ENCODE results near the gene ABCC9.

Gene ABCC9

DNA sequence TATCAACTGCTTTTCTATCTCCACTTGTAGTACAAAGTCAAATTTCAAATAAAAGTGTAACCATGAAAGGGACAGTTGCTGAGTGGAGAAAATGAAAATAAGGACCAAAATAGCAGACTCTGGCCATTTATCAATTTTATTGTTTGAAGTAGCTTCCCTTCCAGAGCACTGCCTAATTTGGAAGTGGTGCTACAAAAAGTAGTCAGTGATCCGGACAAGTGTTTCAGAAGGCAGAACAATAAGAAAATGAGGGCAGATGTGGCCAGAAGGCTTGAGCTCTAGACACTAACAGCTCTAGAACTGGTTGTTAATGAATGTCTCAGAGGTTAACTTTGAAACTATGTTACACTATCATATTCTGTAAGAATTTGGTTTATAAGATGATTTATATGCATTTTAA lies 48.9 kb downstream of the ABCC9 start:
- no peak overlapping the region for H3K27ac ChIP-seq
- no peak for DNase-seq (ENCODE audit: low spot score)
- ChIA-PET CTCF (no interaction called here), POLR2A (ENCODE audit: low non-redundant PET) (no interaction called here)
- TF ChIP-seq, protein P1, sequence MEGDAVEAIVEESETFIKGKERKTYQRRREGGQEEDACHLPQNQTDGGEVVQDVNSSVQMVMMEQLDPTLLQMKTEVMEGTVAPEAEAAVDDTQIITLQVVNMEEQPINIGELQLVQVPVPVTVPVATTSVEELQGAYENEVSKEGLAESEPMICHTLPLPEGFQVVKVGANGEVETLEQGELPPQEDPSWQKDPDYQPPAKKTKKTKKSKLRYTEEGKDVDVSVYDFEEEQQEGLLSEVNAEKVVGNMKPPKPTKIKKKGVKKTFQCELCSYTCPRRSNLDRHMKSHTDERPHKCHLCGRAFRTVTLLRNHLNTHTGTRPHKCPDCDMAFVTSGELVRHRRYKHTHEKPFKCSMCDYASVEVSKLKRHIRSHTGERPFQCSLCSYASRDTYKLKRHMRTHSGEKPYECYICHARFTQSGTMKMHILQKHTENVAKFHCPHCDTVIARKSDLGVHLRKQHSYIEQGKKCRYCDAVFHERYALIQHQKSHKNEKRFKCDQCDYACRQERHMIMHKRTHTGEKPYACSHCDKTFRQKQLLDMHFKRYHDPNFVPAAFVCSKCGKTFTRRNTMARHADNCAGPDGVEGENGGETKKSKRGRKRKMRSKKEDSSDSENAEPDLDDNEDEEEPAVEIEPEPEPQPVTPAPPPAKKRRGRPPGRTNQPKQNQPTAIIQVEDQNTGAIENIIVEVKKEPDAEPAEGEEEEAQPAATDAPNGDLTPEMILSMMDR (conservative IDR thresholded peaks at IDR 0.05; ENCODE audit: low read depth) = no peak

DNA sequence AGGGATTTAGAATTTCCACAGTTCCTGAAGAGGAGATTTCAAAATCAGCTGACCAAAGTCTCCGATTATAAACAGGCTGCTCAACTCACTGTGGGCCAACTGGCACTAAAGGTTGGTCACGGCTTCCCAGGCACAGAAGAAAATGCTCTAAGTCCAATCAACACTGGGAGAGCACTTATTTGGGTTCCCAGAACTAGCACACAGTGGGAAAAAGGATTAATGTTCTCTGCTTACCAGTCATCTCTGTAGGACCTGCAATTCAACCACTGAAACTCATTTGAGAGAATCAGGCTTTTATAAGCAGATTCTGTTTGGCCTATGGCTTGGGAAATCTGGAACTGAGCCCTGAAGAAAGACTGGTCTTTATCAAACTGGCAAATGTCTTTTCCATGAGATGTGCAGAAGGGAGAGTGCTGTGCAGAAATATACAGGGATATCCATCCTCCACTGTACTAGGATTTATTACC lies 49.4 kb downstream of the ABCC9 start:
- DNase-seq (ENCODE audit: low spot score) = no peak
- H3K27ac ChIP-seq = no peak overlapping the region
- ChIA-PET CTCF (no interaction called here), POLR2A (ENCODE audit: low non-redundant PET) (no interaction called here)
- TF ChIP-seq, protein P1 (conservative IDR thresholded peaks at IDR 0.05; ENCODE audit: low read depth) = no peak

DNA sequence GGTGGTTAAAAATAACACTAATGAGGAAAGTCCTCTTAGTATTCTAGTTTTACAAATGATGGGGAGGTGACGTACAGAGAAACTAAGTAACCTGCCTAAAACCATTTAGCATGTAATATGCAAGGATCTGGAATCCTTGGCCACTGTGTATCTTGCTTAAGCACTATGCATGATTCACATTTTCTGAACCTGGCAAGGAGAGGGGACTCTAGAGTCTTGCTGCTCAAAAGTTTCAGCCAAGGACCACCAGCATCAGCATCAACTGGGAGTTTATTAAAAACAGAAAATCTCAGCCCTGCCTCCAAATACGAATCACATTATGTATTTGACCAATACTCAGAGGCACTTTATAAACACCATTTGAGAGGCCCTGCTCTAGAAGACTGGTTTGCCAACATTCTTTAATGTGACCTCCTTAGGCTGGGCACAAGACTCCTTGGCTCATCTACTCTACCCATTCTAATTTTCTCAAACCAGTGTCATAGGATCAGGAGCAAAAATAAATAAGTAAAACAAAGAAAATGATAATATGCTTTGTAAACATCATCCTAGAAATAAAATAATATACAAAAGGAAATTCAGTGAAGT lies 52.9 kb downstream of the ABCC9 start:
- CTCF ChIA-PET = no interaction called here

DNA sequence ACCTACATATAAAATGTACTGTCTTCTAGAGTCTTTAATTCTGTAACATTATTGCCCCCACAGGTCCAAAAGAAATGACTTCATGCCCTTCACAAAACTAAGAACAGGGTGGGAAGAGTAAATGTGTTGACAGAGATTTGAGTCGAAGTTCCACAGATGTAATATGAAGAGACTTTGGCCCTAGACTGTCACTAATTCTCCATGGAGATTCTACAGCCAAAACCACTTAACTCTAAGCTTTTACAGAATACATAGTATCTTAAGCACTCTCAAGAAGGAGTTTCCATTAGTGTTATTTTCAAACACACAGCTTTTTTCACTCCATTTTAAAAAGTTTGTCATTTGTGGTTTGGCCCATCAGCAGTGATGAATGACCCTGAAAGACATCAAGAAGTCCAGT lies 56.3 kb downstream of the ABCC9 start:
- TF ChIP-seq, protein P1 (conservative IDR thresholded peaks at IDR 0.05; ENCODE audit: low read depth) = no peak
- POLR2A ChIA-PET (ENCODE audit: low non-redundant PET) = no interaction called here
- no peak overlapping the region for H3K27ac ChIP-seq
- no peak for DNase-seq (ENCODE audit: low spot score)
- CTCF ChIA-PET = no interaction called here

More for the DNA sequence above, 52.9 kb downstream of the ABCC9 start:
- TF ChIP-seq, protein P1 (conservative IDR thresholded peaks at IDR 0.05; ENCODE audit: low read depth) = no peak
- POLR2A ChIA-PET (ENCODE audit: low non-redundant PET) = no interaction called here
- DNase-seq (ENCODE audit: low spot score) = no peak
- H3K27ac ChIP-seq = no peak overlapping the region

DNA sequence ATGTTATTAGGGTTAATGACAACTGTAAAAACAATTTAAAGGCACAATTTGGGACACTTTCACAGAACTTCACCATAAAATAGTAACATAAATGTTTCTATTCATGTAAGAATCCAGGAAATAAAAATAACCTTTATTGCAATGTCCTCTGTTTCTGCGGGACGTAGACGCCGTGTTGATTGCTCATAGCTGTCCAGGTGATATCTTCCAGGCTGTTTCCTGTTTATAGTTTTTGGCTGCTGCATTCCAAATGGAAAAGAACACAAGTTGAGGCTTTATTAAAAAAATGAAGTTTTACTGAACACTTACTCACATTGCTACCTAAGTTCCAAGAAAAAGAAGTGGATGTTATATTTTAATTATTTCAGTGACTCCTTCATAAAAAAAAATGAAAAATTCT lies 58.6 kb downstream of the ABCC9 start:
- POLR2A ChIA-PET (ENCODE audit: low non-redundant PET) = no interaction called here
- CTCF ChIA-PET = no interaction called here
- TF ChIP-seq, protein P1 (conservative IDR thresholded peaks at IDR 0.05; ENCODE audit: low read depth) = no peak
- DNase-seq (ENCODE audit: low spot score) = no peak
- H3K27ac ChIP-seq = no peak overlapping the region

DNA sequence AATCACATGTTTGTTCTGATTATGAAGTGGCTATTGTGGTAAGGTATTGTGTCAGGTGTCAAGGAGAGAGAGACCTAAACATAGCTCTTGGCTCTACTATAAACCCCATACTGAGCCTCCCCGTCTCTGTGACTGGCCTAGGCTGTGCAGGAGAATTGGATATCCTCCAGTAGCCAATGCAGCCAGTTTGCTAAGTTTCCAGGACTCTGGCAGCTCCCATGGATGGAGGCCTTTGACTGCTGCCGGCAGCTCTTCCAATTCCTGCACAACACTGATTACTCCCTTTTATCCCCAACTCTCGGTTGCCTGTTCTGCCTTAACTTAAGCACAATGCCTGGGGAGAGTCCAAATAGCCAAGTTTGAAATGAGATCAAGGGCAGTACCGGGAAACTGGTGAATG lies 59.3 kb downstream of the ABCC9 start:
- ChIA-PET CTCF (no interaction called here), POLR2A (ENCODE audit: low non-redundant PET) (no interaction called here)
- DNase-seq (ENCODE audit: low spot score) = no peak
- TF ChIP-seq, protein P1 (conservative IDR thresholded peaks at IDR 0.05; ENCODE audit: low read depth) = no peak
- no peak overlapping the region for H3K27ac ChIP-seq

DNA sequence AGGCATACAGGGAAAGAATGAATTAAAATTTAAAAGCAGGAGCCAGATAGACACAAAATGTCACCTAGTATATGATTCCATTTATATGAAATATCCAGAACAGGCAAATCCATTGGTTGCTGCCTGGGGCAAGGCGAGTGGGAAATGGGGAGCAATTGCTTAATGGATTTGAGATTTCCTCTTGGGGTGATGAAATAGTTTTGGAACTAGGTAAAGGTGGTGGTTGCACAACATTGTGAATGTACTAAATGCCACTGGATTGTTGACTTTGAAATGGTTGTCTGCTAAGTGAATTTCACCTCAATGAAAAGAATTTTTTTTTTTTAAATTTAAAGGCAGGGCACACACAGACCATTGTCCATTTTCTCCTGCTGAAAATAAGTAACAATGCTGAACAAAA lies 61.9 kb downstream of the ABCC9 start:
- DNase-seq (ENCODE audit: low spot score) = no peak
- TF ChIP-seq, protein P1 (conservative IDR thresholded peaks at IDR 0.05; ENCODE audit: low read depth) = no peak
- H3K27ac ChIP-seq = no peak overlapping the region
- CTCF ChIA-PET = no interaction called here
- POLR2A ChIA-PET (ENCODE audit: low non-redundant PET) = no interaction called here

Measured in RWPE1 (cell line).